Bronchial epithelial cell (primary cell): Measurements from ENCODE around the gene GMPR2. TPM values are rescaled to one million over a fixed set of nuclear protein-coding genes. Genes with fewer than 3 reads are reported as not detected.
A peak's percentile ranks its signal among the peaks of the same experiment; 100 is the strongest.

ENCODE experiments used
- DNase-seq: peaks from one replicate; pipeline ENCODE4 v3.0.0-alpha.2; 2010; ENCODE audit warnings: low read depth
- FAIRE-seq: peaks from 2 replicates; lab custom pipeline; 2011; peaks lifted over from hg19 to GRCh38; lab: Jason Lieb, UNC
- H3K27me3 ChIP-seq: 2 replicates; pipeline ENCODE4 v1.5.1; 2011; ENCODE audit warnings: low read length; ENCODE audit not compliant: control insufficient read depth, insufficient read depth
- H3K36me3 ChIP-seq: 2 replicates; pipeline ENCODE4 v1.5.1; 2011; ENCODE audit warnings: low read length; ENCODE audit not compliant: control insufficient read depth, insufficient read depth
- H3K4me3 ChIP-seq: 2 replicates; pipeline ENCODE4 v1.5.1; 2011; ENCODE audit warnings: mild to moderate bottlenecking, low read depth, low read length, control low read depth
- CTCF ChIP-seq: IDR thresholded peaks from 2 replicates; pipeline ENCODE4 v1.5.1; 2011; ENCODE audit warnings: mild to moderate bottlenecking, moderate library complexity, low read length, control low read depth, inconsistent platforms; ENCODE audit not compliant: insufficient read depth, severe bottlenecking
- total RNA-seq: library from RNA; depleted of rRNA; stranded (reverse); fragments of >200 nt; gene quantifications from 2 replicates; pipeline ENCODE4 v1.2.1, GENCODE V29; 2014

The GMPR2 gene
- total RNA-seq, 1 donor from 2014 or later, result 98.7 TPM

- TF ChIP-seq CTCF, result no peak
- H3K4me3 ChIP-seq, result no peak overlapping the region
- H3K27me3 ChIP-seq, result no peaks in the 10 kb centered on the region
- peak; percentile 97 for DNase-seq
- peaks cover 1% of the 10 kb centered on the region for H3K36me3 ChIP-seq
- no peak for FAIRE-seq
Observed at GRCh38 chr14:24224618-24225071, 8.1 kb upstream of the GMPR2 start.

GRCh38 chr14:24226473-24226872, 6.3 kb upstream of the GMPR2 start:
- DNase-seq, result no peak
- Histone ChIP-seq H3K36me3 (peaks cover 3% of the 10 kb centered on the region), H3K4me3 (no peak overlapping the region), H3K27me3 (no peaks in the 10 kb centered on the region)
- FAIRE-seq, result no peak
- TF ChIP-seq CTCF, result no peak

- FAIRE-seq, result no peak
- no peak for DNase-seq
- peaks cover 3% of the 10 kb centered on the region for H3K36me3 ChIP-seq
Observed at GRCh38 chr14:24228902-24229301, 3.8 kb upstream of the GMPR2 start.

GRCh38 chr14:24231263-24232120, 1.2 kb upstream of the GMPR2 start:
- DNase-seq (peak; percentile 30), FAIRE-seq (no peak)
- Histone ChIP-seq H3K27me3 (no peaks in the 10 kb centered on the region), H3K36me3 (peaks cover 12% of the 10 kb centered on the region), H3K4me3 (peak overlapping the region; percentile 63)
- no peak for TF ChIP-seq CTCF

More at GRCh38 chr14:24228902-24229301, 3.8 kb upstream of the GMPR2 start:
- TF ChIP-seq CTCF, result no peak
- no peaks in the 10 kb centered on the region for H3K27me3 ChIP-seq
- H3K4me3 ChIP-seq, result no peak overlapping the region

- no peak for TF ChIP-seq CTCF
- FAIRE-seq, result no peak
- Histone ChIP-seq H3K27me3 (no peaks in the 10 kb centered on the region), H3K36me3 (peaks cover 15% of the 10 kb centered on the region), H3K4me3 (peak within 1 kb of the TSS; percentile 63)
- peak; percentile 97 for DNase-seq
Observed at GRCh38 chr14:24232121-24232644, 546 bp upstream of the GMPR2 start, which contains the start of gene NEDD8. Gene NEDD8, minus strand, starts transcription at chr14:24232367. Its CDS starts 100 bp downstream, at chr14:24232267.
